HG03460 (cell line): ENCODE results near the gene ARHGAP26.

Experiments used
- ATAC-seq: cut with Tn5 transposase; IDR thresholded peaks from one replicate; pipeline ENCODE4 v1.9.1; 2021; ENCODE audit not compliant: unreplicated experiment

Gene ARHGAP26

GRCh38 chr5:142900927-142901326, 130.8 kb downstream of the ARHGAP26 start:
- no peak for ATAC-seq

DNA sequence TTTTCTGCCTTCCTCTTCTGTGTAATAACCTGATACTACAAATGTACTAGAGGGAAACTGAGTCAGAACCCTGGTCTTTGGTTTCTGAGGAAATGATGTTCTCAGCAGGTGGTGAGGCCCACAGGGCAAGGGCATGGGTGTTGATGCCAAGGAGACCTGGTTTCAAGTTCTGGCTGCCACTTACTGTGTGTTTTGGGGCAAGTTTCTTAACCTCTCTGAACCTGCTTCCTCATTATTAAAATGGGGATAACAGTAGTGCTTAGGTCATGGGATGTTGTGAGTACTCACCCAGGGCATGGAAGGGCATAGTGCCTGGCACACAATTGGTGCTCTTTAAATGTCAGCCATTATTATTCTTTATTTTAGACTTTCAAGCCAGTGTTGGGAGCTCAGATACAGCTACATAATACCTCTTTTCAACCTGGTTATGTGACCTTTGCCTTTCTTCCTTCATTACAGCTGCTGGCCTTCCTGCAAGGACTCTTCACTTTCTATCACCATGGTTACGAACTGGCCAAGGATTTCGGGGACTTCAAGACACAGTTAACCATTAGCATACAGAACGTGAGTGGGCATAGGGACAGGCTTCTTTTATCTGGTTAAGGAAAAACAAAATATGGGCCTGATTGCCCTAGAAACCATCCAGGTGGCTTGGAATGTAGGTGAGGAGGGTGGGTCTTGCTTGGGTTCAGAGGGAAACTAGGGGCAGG, 131.5 kb downstream of the ARHGAP26 start:
- ATAC-seq = no peak

GRCh38 chr5:142902186-142902965, 132.2 kb downstream of the ARHGAP26 start:
- no peak for ATAC-seq

GRCh38 chr5:142904416-142904815, 134.2 kb downstream of the ARHGAP26 start:
- no peak for ATAC-seq

GRCh38 chr5:142905348-142905747, 135.2 kb downstream of the ARHGAP26 start:
- no peak for ATAC-seq

DNA sequence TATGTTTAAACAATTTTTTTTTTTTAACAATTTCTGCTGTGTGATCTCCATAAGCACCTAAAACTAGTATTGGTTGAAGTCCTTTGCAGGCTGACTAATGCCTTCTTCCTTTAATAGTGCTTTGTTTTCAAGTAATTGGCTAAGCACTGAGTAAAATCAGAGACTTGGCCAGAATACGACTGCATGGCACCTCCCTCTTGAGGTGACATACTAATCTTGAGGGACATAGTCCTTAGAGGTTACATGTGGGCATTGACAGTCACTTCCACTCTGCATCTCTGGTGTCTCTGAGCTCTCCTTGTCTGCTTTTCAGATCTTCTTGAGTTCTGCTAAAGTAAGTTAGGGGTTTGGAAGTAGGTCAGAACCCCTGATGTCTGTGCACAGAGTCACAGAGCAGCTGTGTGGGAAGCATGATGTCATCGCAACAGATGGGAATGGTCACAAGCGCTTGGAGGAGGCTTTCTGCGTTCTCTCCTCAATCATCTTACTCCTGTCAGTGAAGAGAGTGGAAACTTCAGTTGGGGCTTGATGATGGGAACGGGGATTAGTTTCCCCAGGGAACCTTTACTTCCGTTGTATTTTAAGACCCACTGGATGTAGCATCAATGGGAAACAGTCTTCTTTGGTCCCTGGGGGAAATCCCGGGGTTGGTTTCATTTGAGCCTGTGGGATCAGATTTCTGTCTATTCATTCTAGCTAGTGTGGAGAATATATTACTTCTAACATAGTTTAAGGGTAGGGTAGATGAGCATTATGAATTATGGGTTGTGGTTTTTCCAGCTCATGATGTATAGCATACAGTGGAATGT, 136.9 kb downstream of the ARHGAP26 start:
- no peak for ATAC-seq

DNA sequence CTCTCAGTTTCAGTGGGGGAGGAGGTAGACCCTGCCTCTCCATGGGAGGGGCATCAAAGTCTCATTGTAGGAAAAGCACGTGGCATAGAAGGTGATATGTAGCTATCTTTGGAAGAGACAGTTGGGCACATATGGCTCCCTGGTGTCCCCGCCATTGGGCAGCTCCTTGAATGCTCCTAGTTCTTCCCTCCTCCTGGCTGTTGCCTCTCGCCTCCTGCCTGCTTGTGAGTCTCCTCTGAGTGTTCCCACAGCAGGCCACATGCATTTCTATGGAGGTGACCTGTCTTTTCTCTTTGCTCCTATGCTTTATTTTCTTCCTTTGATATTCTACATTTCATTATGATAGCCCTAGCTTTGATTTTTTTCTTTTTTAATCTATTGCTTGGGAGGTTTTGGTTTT, 138.5 kb downstream of the ARHGAP26 start:
- no peak for ATAC-seq

- ATAC-seq = no peak
Observed at GRCh38 chr5:142910128-142910527, 140.0 kb downstream of the ARHGAP26 start.

GRCh38 chr5:142911170-142911569, 141.0 kb downstream of the ARHGAP26 start:
- ATAC-seq = no peak

- no peak for ATAC-seq
Observed at GRCh38 chr5:142911775-142912174, 141.6 kb downstream of the ARHGAP26 start.

DNA sequence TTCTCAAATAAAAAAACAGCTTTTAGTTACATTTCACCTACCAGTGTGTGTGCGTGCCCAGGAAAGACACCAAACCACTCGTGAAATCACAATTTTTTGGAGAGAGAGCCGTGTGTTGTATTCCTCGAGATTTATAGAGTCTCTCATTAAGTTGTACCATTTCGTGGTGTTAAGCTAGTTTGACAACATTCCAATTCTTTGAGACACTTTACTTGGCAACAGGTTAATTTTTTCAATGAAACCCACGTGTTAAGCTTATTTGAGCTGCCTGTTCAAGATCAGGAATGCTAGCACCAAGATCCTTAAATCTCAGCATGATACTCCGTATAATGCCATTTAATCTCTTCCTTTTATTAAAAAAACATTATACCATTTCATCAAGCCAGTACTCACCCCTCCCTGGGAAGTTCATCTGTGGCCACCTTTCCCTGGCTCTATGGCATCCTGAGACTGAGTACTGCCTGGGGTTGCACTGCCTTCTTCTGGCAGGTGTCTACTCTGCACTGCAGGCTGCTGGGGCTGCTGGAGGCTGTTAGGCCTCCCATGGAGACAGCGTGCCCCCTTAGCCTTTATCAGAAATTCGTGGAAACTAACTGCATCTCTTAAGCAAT, 143.7 kb downstream of the ARHGAP26 start:
- no peak for ATAC-seq

GRCh38 chr5:142915038-142915437, 144.9 kb downstream of the ARHGAP26 start:
- no peak for ATAC-seq

GRCh38 chr5:142915813-142916424, 145.7 kb downstream of the ARHGAP26 start:
- ATAC-seq = no peak

- no peak for ATAC-seq
Observed at GRCh38 chr5:142918959-142919635, 148.9 kb downstream of the ARHGAP26 start.

DNA sequence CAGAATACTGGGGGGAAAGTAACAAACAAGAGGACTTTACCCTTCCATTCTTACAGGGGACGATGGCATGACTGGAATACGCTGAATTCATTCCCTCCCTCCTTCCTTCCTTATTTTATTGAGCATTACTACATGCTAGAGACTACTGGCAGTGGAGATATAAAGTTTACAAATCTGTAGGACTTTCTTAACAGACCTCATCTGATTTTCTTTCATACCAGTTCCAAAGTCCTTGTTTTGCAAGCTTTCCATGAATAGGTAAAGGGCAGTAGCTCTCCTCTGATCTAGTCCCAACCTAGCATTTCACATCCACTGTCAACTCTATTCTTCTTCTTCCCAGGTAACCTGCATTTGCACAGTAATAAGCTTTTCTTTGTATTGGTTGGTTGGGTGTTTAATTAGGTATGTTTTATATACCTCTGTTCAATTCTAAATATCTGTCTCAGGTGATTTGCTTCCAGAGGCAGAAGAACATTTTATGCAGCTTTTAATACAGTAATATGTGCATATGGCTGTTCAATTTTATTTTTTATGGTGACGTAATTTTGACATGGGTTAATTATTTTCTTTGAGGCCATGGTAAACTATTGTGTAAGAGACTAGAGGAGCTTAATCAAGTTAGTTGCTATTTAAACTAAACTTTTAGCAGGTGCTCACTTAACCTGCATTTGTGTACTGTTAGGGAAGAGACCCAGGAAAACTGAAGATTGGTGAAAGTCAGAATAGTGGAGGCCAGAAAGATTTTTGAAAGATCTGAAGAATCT, 150.9 kb downstream of the ARHGAP26 start:
- ATAC-seq = no peak

DNA sequence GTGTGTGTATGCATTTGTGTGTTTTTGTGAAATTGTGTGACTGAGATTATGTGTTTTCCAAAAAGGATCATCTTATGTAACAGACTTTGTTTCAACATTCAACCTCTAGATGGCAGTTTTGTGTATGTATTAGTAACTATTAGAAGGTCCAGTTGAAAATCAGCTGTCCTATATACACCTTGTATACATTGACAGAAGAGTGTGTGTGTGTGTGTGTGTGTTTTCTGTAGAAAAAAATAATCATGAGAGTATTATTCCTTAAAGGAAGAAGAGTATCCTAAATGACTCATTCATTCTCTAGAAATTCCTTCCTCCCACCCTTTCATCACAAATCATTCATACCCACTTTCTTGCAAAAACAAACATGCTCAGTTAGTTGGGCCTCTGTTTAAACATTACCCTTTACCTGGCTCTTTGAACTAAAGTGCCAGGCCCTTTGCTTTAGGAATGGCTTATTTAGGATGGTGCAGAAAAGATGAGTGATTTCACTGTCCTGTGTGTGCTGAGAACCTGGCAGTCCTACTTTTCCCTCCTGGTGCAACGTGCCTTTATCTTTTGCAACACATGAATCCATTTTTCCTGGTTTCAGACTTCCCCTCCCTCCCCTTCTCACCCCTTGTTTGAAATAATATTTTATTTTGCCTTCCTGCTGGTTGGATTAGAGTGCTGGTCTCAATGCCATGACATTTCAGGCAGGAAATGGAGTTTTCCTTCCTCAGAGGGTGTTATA, 152.2 kb downstream of the ARHGAP26 start:
- ATAC-seq = peak; percentile 75

- no peak for ATAC-seq
Observed at GRCh38 chr5:142924135-142924883, 154.1 kb downstream of the ARHGAP26 start.

GRCh38 chr5:142925795-142926194, 155.6 kb downstream of the ARHGAP26 start:
- no peak for ATAC-seq
